GM12892 (cell line): ENCODE results near the gene PTCD3.

Experiments used
- POLR2A ChIP-seq: IDR thresholded peaks from 2 replicates; pipeline ENCODE4 v1.6.1; 2011; ENCODE audit warnings: low read depth, low read length, control low read depth
- POLR2AphosphoS5 ChIP-seq: IDR thresholded peaks from 2 replicates; pipeline ENCODE4 v1.6.1; 2011; ENCODE audit warnings: low read depth, low read length, control low read depth
- TAF1 ChIP-seq: IDR thresholded peaks from 2 replicates; pipeline ENCODE4 v1.6.1; 2011; ENCODE audit warnings: low read depth, mild to moderate bottlenecking, control low read depth, low read length, borderline replicate concordance

DNA sequence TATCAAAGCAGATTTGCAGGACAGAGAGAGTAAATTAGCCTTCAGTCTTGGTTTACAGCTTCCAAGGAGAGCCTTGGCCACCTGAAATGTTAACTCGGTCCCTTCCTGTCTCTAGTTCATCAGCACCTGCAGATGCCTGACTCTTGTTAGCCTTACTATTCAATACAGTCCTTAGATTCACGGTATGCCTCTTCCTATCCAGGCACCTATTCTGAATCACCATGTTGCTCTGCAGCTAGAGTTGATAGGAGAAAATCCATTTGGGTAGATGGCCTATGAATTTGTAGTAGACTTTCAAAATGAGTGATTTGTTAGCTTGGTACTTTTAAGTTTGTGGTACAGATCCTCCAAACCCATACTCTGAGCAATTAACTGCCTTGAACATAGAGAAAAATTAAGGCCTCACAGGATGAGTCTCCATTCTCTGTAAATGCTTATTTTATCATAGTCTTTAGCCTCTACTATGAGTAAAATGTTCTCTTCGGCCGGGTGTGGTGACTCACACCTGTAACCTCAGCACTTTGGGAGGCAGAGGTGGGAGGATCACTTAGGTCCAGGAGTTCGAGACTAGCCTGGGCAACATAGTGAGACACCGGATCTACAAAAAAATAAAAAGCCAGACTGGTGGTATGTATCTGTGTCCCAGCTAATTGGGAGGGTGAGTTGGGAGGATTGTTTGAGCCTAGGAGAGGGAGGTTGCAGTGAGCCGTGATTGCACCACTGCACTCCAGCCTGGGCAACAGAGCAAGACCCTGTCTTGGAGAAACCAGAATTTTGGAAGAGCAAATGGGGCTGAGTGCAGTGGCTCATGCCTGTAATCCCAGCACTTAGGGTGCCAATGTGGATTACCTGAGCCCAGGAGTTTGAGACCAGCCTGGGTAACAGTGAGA, 32.9 kb downstream of the PTCD3 start:
- TF ChIP-seq TAF1 = no peak
- TF ChIP-seq POLR2A = no peak
- no peak for TF ChIP-seq POLR2AphosphoS5
